SK-N-SH treated with all-trans-retinoic acid at 6 μM for 48 hours (cell line): Measurements from ENCODE around the gene ZXDC.

ENCODE experiments used
- ATAC-seq: fragments of 200-7000 bp; cut with Tn5 transposase; 3 replicates; pipeline ENCODE4 v1.9.1; 2020; ENCODE audit warnings: mild to moderate bottlenecking, moderate library complexity
- ARNTL ChIP-seq: fragments of 450-650 bp; formaldehyde crosslinking; IDR thresholded peaks from 2 replicates; pipeline ENCODE4 v1.5.0; 2020; ENCODE audit warnings: low read depth, mild to moderate bottlenecking, moderate library complexity, borderline replicate concordance
- BACH2 ChIP-seq: fragments of 250-450 bp; sonication (Bioruptor Pico); IDR thresholded peaks from 2 replicates; pipeline ENCODE4 v1.9.0; 2021; ENCODE audit warnings: mild to moderate bottlenecking, borderline replicate concordance
- CREB5 ChIP-seq: fragments of 250-450 bp; sonication (Bioruptor Pico); IDR thresholded peaks from 2 replicates; pipeline ENCODE4 v1.5.1; 2020; ENCODE audit warnings: low read depth, mild to moderate bottlenecking, moderate library complexity
- CSDC2 ChIP-seq: fragments of 250-450 bp; sonication (Bioruptor Pico); IDR thresholded peaks from 2 replicates; pipeline ENCODE4 v1.5.0; 2020; ENCODE audit warnings: mild to moderate bottlenecking, moderate library complexity
- CSRNP3 ChIP-seq: fragments of 250-450 bp; sonication (Bioruptor Pico); IDR thresholded peaks from 2 replicates; pipeline ENCODE4 v1.5.1; 2021; ENCODE audit warnings: mild to moderate bottlenecking, moderate library complexity
- ESRRG ChIP-seq: fragments of 250-450 bp; sonication (Bioruptor Pico); IDR thresholded peaks from 2 replicates; pipeline ENCODE4 v1.6.1; 2021; ENCODE audit warnings: mild to moderate bottlenecking
- GLIS3 ChIP-seq: fragments of 250-450 bp; sonication (Bioruptor Pico); IDR thresholded peaks from 2 replicates; pipeline ENCODE4 v1.5.0; 2020; ENCODE audit warnings: mild to moderate bottlenecking, moderate library complexity
- ISL1 ChIP-seq: fragments of 250-450 bp; sonication (Bioruptor Pico); IDR thresholded peaks from 2 replicates; pipeline ENCODE4 v2.1.2; 2022; ENCODE audit warnings: mild to moderate bottlenecking, moderate library complexity
- OSR1 ChIP-seq: fragments of 250-450 bp; sonication (Bioruptor Pico); IDR thresholded peaks from 2 replicates; pipeline ENCODE4 v1.8.0; 2022; ENCODE audit warnings: moderate library complexity, mild to moderate bottlenecking, inconsistent platforms
- PATZ1 ChIP-seq: fragments of 250-450 bp; sonication (Bioruptor Pico); IDR thresholded peaks from 2 replicates; pipeline ENCODE4 v1.8.0; 2020; ENCODE audit warnings: mild to moderate bottlenecking, moderate library complexity, borderline replicate concordance
- PPARA ChIP-seq: fragments of 250-450 bp; sonication (Bioruptor Pico); IDR thresholded peaks from 2 replicates; pipeline ENCODE4 v1.5.0; 2020; ENCODE audit warnings: mild to moderate bottlenecking, borderline replicate concordance
- RARB ChIP-seq: fragments of 250-450 bp; sonication (Bioruptor Pico); IDR thresholded peaks from 2 replicates; pipeline ENCODE4 v1.8.0; 2021; ENCODE audit warnings: mild to moderate bottlenecking, moderate library complexity
- SNAI2 ChIP-seq: fragments of 250-450 bp; sonication (Bioruptor Pico); IDR thresholded peaks from 2 replicates; pipeline ENCODE4 v1.5.0; 2020; ENCODE audit warnings: mild to moderate bottlenecking, moderate library complexity
- TCF4 ChIP-seq: fragments of 250-450 bp; sonication (Bioruptor Pico); IDR thresholded peaks from 2 replicates; pipeline ENCODE4 v1.8.0; 2021; ENCODE audit warnings: mild to moderate bottlenecking, moderate library complexity, borderline replicate concordance
- TOX ChIP-seq: fragments of 250-450 bp; sonication (Bioruptor Pico); IDR thresholded peaks from 2 replicates; pipeline ENCODE4 v1.8.0; 2021; ENCODE audit warnings: mild to moderate bottlenecking, moderate library complexity, borderline replicate concordance
- TSHZ2 ChIP-seq: fragments of 250-450 bp; sonication (Bioruptor Pico); IDR thresholded peaks from 2 replicates; pipeline ENCODE4 v1.5.0; 2020; ENCODE audit warnings: mild to moderate bottlenecking, moderate library complexity
- ZC3H10 ChIP-seq: fragments of 250-450 bp; sonication (Bioruptor Pico); IDR thresholded peaks from 2 replicates; pipeline ENCODE4 v1.5.1; 2021; ENCODE audit warnings: mild to moderate bottlenecking, moderate library complexity
- ZFP3 ChIP-seq: fragments of 250-450 bp; sonication (Bioruptor Pico); IDR thresholded peaks from 2 replicates; pipeline ENCODE4 v1.5.0; 2020; ENCODE audit warnings: mild to moderate bottlenecking, moderate library complexity
- ZFP30 ChIP-seq: fragments of 450-650 bp; formaldehyde crosslinking; IDR thresholded peaks from 2 replicates; pipeline ENCODE4 v1.5.0; 2022; ENCODE audit warnings: mild to moderate bottlenecking, moderate library complexity
- ZNF565 ChIP-seq: fragments of 450-650 bp; formaldehyde crosslinking; conservative IDR thresholded peaks from 2 replicates; pipeline ENCODE4 v1.5.0; 2020; ENCODE audit warnings: low read depth, mild to moderate bottlenecking, moderate library complexity
- ZNF70 ChIP-seq: fragments of 450-650 bp; formaldehyde crosslinking; IDR thresholded peaks from 2 replicates; pipeline ENCODE4 v1.5.0; 2020; ENCODE audit warnings: mild to moderate bottlenecking, moderate library complexity

Gene ZXDC

GRCh38 chr3:126436826-126437717 lies 38.6 kb downstream of the ZXDC start:
- TF ChIP-seq CSDC2 (no peak), ISL1 (CRISPR knock-in tag) (no peak), GLIS3 (CRISPR knock-in tag) (no peak), OSR1 (no peak), SNAI2 (no peak), ZNF565 (CRISPR knock-in tag) (no peak), TSHZ2 (CRISPR knock-in tag) (no peak), BACH2 (no peak), CSRNP3 (CRISPR knock-in tag) (no peak), TOX (CRISPR knock-in tag) (no peak), CREB5 (CRISPR knock-in tag) (no peak), ARNTL (CRISPR knock-in tag) (no peak), ZC3H10 (CRISPR knock-in tag) (no peak), ZNF70 (CRISPR knock-in tag) (no peak), PATZ1 (no peak), ZFP30 (CRISPR knock-in tag) (no peak), ZFP3 (CRISPR knock-in tag) (no peak), PPARA (CRISPR knock-in tag) (no peak), ESRRG (CRISPR knock-in tag) (no peak), RARB (CRISPR knock-in tag) (no peak)
- no peak for ATAC-seq

- TF ChIP-seq BACH2 (no peak), ZNF70 (CRISPR knock-in tag) (no peak), ESRRG (CRISPR knock-in tag) (no peak), TOX (CRISPR knock-in tag) (no peak)
- ATAC-seq = no peak
Measured at GRCh38 chr3:126435456-126436315, 40.0 kb downstream of the ZXDC start.

- TF ChIP-seq TCF4 (no peak), CSDC2 (no peak), ZNF70 (CRISPR knock-in tag) (no peak), ARNTL (CRISPR knock-in tag) (no peak), ZC3H10 (CRISPR knock-in tag) (no peak)
- no peak for ATAC-seq
Measured at GRCh38 chr3:126434931-126435411, 40.7 kb downstream of the ZXDC start.
